Measurements from ENCODE around the gene KCNH1. TPM values are rescaled to one million over a fixed set of nuclear protein-coding genes. Genes with fewer than 3 reads are reported as not detected.

Gene KCNH1
- total and polyA plus RNA-seq, 9 of the 15 experiments (the other 6 are each of a cell fraction or from before 2014, with no cell fraction given) = not detected

DNA sequence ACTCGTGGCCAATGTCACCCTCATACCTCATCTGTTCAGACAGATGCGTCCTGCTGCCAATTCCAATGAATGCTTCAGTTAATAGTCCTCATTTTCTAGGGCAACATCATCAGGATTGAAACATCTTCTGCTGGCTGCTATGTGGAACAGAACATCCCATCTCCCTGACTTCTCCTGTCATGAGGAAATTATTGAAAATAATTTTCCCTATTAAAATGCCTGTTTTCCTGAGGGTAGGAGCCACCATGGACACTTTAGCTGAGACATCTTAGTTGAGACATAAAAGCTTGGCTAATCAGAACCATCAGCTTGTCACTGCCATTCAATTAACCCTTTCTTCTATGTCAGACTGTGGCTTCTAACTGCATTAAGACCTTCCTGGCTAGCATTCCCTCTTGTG is 409.2 kb downstream of the KCNH1 start:
- Histone ChIP-seq H3K9ac (ENCODE audit: insufficient read depth in 1 of 2, low read depth in 2 of 2, low read length in 2 of 2) (no peak overlapping the region), H3K4me3 (no peak overlapping the region), H2AFZ (ENCODE audit: low read depth, low read length) (no peak overlapping the region), H3K36me3 (ENCODE audit: control insufficient read depth, insufficient read depth, low read length) (no peaks in the 10 kb centered on the region), H3K9me3 (replicated peaks; ENCODE audit: control insufficient read depth, insufficient read depth, low read depth, low read length) (no peaks in the 10 kb centered on the region), H3K9me1 (ENCODE audit: control insufficient read depth, insufficient read depth, low read length) (no peaks in the 10 kb centered on the region), H3K27me3 (ENCODE audit: control insufficient read depth in 2 of 2, insufficient read depth in 2 of 2, low read length in 2 of 2) (no peaks in the 10 kb centered on the region), H3K4me1 (replicated peaks in 1 of 2; ENCODE audit: control insufficient read depth in 2 of 2, insufficient read depth in 2 of 2, low read length in 2 of 2) (no peaks in the 10 kb centered on the region), H3K79me2 (ENCODE audit: control insufficient read depth, insufficient read depth, low read length) (no peaks in the 10 kb centered on the region), H3K27ac (ENCODE audit: extremely low read depth, low read depth, low read length) (no peak overlapping the region), H3K4me2 (ENCODE audit: insufficient read depth, low read length) (no peak overlapping the region), H4K20me1 (replicated peaks; ENCODE audit: control insufficient read depth, insufficient read depth, low read length) (peaks cover 3% of the 10 kb centered on the region; the same call in 1 of the 2 replicates)
- DNase-seq (ENCODE audit: extremely low read depth in 1 of 4, low spot score in 3 of 4) (no peak), ATAC-seq (no peak), FAIRE-seq (no peak)
- 3% methylated on average over 2 of the region's 2 CpGs for WGBS (ENCODE audit: insufficient coverage, low coverage, missing lambda C conversion rate)
- in situ Hi-C loops (cut with MboI) (no loop called here), intact Hi-C loops (cut with micrococcal nuclease) (no loop called here)
- ChIA-PET POLR2A (no interaction called here), CTCF (ENCODE audit: low intra/inter-chr PET ratio) (no interaction called here)
- no TSS peak for BruUV-seq (replicated peaks)
- TF ChIP-seq ZNF717 (CRISPR knock-in tag; IDR thresholded peaks at IDR 0.05) (no peak), MED1 (CRISPR knock-in tag; IDR thresholded peaks at IDR 0.05; ENCODE audit: borderline replicate concordance) (no peak), PHF20 (IDR thresholded peaks at IDR 0.05; ENCODE audit: partially characterized antibody) (no peak), MEIS2 (IDR thresholded peaks at IDR 0.05; ENCODE audit: partially characterized antibody) (no peak), FOXA1 (IDR thresholded peaks at IDR 0.05; ENCODE audit: borderline replicate concordance) (no peak), MAFF (IDR thresholded peaks at IDR 0.05; ENCODE audit: low read length) (no peak), ZNF384 (IDR thresholded peaks at IDR 0.05; ENCODE audit: low read depth, low read length) (no peak), RFX5 (IDR thresholded peaks at IDR 0.05; ENCODE audit: low read depth, low read length) (no peak), CC2D1A (IDR thresholded peaks at IDR 0.05) (no peak), ILF3 (IDR thresholded peaks at IDR 0.05; ENCODE audit: borderline replicate concordance) (no peak), FUS (optimal IDR thresholded peaks at IDR 0.05; ENCODE audit: low read depth, low read length) (no peak)
- TF ChIP-seq, protein P1, sequence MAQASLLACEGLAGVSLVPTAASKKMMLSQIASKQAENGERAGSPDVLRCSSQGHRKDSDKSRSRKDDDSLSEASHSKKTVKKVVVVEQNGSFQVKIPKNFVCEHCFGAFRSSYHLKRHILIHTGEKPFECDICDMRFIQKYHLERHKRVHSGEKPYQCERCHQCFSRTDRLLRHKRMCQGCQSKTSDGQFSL (CRISPR knock-in tag; IDR thresholded peaks at IDR 0.05) = no peak
- TF ChIP-seq, protein P1 (tag; IDR thresholded peaks at IDR 0.05) = no peak
- TF ChIP-seq, protein P2, sequence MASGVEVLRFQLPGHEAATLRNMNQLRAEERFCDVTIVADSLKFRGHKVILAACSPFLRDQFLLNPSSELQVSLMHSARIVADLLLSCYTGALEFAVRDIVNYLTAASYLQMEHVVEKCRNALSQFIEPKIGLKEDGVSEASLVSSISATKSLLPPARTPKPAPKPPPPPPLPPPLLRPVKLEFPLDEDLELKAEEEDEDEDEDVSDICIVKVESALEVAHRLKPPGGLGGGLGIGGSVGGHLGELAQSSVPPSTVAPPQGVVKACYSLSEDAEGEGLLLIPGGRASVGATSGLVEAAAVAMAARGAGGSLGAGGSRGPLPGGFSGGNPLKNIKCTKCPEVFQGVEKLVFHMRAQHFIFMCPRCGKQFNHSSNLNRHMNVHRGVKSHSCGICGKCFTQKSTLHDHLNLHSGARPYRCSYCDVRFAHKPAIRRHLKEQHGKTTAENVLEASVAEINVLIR (CRISPR knock-in tag; IDR thresholded peaks at IDR 0.05) = no peak
- TF ChIP-seq, protein P3, sequence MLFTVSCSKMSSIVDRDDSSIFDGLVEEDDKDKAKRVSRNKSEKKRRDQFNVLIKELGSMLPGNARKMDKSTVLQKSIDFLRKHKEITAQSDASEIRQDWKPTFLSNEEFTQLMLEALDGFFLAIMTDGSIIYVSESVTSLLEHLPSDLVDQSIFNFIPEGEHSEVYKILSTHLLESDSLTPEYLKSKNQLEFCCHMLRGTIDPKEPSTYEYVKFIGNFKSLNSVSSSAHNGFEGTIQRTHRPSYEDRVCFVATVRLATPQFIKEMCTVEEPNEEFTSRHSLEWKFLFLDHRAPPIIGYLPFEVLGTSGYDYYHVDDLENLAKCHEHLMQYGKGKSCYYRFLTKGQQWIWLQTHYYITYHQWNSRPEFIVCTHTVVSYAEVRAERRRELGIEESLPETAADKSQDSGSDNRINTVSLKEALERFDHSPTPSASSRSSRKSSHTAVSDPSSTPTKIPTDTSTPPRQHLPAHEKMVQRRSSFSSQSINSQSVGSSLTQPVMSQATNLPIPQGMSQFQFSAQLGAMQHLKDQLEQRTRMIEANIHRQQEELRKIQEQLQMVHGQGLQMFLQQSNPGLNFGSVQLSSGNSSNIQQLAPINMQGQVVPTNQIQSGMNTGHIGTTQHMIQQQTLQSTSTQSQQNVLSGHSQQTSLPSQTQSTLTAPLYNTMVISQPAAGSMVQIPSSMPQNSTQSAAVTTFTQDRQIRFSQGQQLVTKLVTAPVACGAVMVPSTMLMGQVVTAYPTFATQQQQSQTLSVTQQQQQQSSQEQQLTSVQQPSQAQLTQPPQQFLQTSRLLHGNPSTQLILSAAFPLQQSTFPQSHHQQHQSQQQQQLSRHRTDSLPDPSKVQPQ (CRISPR knock-in tag; IDR thresholded peaks at IDR 0.05; ENCODE audit: borderline replicate concordance) = no peak
- TF ChIP-seq, protein P4, sequence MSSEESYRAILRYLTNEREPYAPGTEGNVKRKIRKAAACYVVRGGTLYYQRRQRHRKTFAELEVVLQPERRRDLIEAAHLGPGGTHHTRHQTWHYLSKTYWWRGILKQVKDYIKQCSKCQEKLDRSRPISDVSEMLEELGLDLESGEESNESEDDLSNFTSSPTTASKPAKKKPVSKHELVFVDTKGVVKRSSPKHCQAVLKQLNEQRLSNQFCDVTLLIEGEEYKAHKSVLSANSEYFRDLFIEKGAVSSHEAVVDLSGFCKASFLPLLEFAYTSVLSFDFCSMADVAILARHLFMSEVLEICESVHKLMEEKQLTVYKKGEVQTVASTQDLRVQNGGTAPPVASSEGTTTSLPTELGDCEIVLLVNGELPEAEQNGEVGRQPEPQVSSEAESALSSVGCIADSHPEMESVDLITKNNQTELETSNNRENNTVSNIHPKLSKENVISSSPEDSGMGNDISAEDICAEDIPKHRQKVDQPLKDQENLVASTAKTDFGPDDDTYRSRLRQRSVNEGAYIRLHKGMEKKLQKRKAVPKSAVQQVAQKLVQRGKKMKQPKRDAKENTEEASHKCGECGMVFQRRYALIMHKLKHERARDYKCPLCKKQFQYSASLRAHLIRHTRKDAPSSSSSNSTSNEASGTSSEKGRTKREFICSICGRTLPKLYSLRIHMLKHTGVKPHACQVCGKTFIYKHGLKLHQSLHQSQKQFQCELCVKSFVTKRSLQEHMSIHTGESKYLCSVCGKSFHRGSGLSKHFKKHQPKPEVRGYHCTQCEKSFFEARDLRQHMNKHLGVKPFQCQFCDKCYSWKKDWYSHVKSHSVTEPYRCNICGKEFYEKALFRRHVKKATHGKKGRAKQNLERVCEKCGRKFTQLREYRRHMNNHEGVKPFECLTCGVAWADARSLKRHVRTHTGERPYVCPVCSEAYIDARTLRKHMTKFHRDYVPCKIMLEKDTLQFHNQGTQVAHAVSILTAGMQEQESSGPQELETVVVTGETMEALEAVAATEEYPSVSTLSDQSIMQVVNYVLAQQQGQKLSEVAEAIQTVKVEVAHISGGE (CRISPR knock-in tag; IDR thresholded peaks at IDR 0.05) = no peak
